WTC11 (cell line): ENCODE measurements around the gene TNC.

Experiments used
- ATF3 ChIP-seq: sonication (generic); formaldehyde crosslinking; conservative IDR thresholded peaks from 2 replicates; pipeline ENCODE4 v1.8.1; 2022; ENCODE audit warnings: mild to moderate bottlenecking, missing genetic modification reagents
- CTCF ChIP-seq: fragments of 200-600 bp; IDR thresholded peaks from 2 replicates; pipeline ENCODE4 v1.8.0; 2022; ENCODE audit warnings: antibody characterized with exemption
- FOXK1 ChIP-seq: sonication (generic); formaldehyde crosslinking; IDR thresholded peaks from 2 replicates; pipeline ENCODE4 v1.8.0; 2022; ENCODE audit warnings: mild to moderate bottlenecking, moderate library complexity, missing genetic modification reagents
- GTF2I ChIP-seq: fragments of 250-450 bp; sonication (Bioruptor Pico); conservative IDR thresholded peaks from 2 replicates; pipeline ENCODE4 v1.4.0; 2021; ENCODE audit warnings: mild to moderate bottlenecking
- NFE2L1 ChIP-seq: sonication (generic); formaldehyde crosslinking; IDR thresholded peaks from 2 replicates; pipeline ENCODE4 v1.8.1; 2023; ENCODE audit warnings: missing genetic modification reagents
- PRDM15 ChIP-seq: sonication (generic); formaldehyde crosslinking; IDR thresholded peaks from 2 replicates; pipeline ENCODE4 v1.8.0; 2022; ENCODE audit warnings: missing genetic modification reagents
- SP1 ChIP-seq: sonication (generic); formaldehyde crosslinking; conservative IDR thresholded peaks from 2 replicates; pipeline ENCODE4 v1.8.1; 2022; ENCODE audit warnings: missing genetic modification reagents
- TEAD4 ChIP-seq: sonication (generic); formaldehyde crosslinking; IDR thresholded peaks from 2 replicates; pipeline ENCODE4 v1.8.0; 2022; ENCODE audit warnings: mild to moderate bottlenecking, missing genetic modification reagents
- USF2 ChIP-seq: sonication (generic); formaldehyde crosslinking; IDR thresholded peaks from 2 replicates; pipeline ENCODE4 v1.8.1; 2023; ENCODE audit warnings: mild to moderate bottlenecking, missing genetic modification reagents, moderate library complexity
- ZNF396 ChIP-seq: fragments of 250-450 bp; sonication (Bioruptor Pico); IDR thresholded peaks from 2 replicates; pipeline ENCODE4 v1.8.0; 2021; ENCODE audit warnings: mild to moderate bottlenecking, moderate library complexity, borderline replicate concordance
- ZNF416 ChIP-seq: fragments of 250-450 bp; sonication (Bioruptor Pico); IDR thresholded peaks from 2 replicates; pipeline ENCODE4 v1.9.0; 2021; ENCODE audit warnings: mild to moderate bottlenecking, inconsistent platforms

- no peak for TF ChIP-seq SP1 (CRISPR knock-in tag)
- TF ChIP-seq CTCF: no peak
- no peak for TF ChIP-seq GTF2I (CRISPR knock-in tag)
- no peak for TF ChIP-seq USF2
- TF ChIP-seq FOXK1 (CRISPR knock-in tag): no peak
- TF ChIP-seq ZNF396 (CRISPR knock-in tag): no peak
- no peak for TF ChIP-seq ZNF416 (CRISPR knock-in tag)
- TF ChIP-seq PRDM15 (CRISPR knock-in tag): no peak
- TF ChIP-seq ATF3: no peak
- no peak for TF ChIP-seq TEAD4 (CRISPR knock-in tag)
- no peak for TF ChIP-seq NFE2L1 (CRISPR knock-in tag)
Measured at GRCh38 chr9:115069771-115070170, 48.2 kb downstream of the TNC start.
